H9 (cell line): Measurements from ENCODE around the gene DAPK1. TPM values are rescaled to one million over a fixed set of nuclear protein-coding genes. Genes with fewer than 3 reads are reported as not detected.

Experiments
- DNase-seq: peaks from one replicate; pipeline ENCODE4 v3.0.0-alpha.2; 2017
- H2AFZ ChIP-seq: one replicate; pipeline ENCODE4 v1.6.1; 2013; ENCODE audit warnings: mild to moderate bottlenecking, low read length, control low read depth, moderate library complexity
- H2AK5ac ChIP-seq: 2 replicates; pipeline ENCODE4 v1.6.1; 2013; ENCODE audit warnings: low read length, control low read depth, mixed read lengths; ENCODE audit not compliant: insufficient read length
- H2BK120ac ChIP-seq: one replicate; pipeline ENCODE4 v1.6.1; 2013; ENCODE audit warnings: low read depth, mild to moderate bottlenecking, low read length, control low read depth, inconsistent platforms; ENCODE audit not compliant: poor library complexity, severe bottlenecking
- H2BK12ac ChIP-seq: 2 replicates; pipeline ENCODE4 v1.6.1; 2013; ENCODE audit warnings: low read length, control low read depth, mixed read lengths, low read depth; ENCODE audit not compliant: insufficient read length
- H2BK15ac ChIP-seq: 2 replicates; pipeline ENCODE4 v1.6.1; 2013; ENCODE audit warnings: low read depth, low read length, control low read depth
- H2BK20ac ChIP-seq: one replicate; pipeline ENCODE4 v1.6.1; 2013; ENCODE audit warnings: low read depth, mild to moderate bottlenecking, low read length, control low read depth, inconsistent platforms; ENCODE audit not compliant: poor library complexity, severe bottlenecking
- H2BK5ac ChIP-seq: 2 replicates; pipeline ENCODE4 v1.6.1; 2013; ENCODE audit warnings: low read length, control low read depth, mixed read lengths; ENCODE audit not compliant: insufficient read length
- H3K14ac ChIP-seq: 2 replicates; pipeline ENCODE4 v1.6.1; 2013; ENCODE audit warnings: low read length, control low read depth; ENCODE audit not compliant: insufficient read depth
- H3K18ac ChIP-seq: 2 replicates; pipeline ENCODE4 v1.6.1; 2013; ENCODE audit warnings: low read depth, mild to moderate bottlenecking, mixed read lengths, low read length, control low read depth; ENCODE audit not compliant: insufficient read length
- H3K23ac ChIP-seq: 2 replicates; pipeline ENCODE4 v1.6.1; 2013; ENCODE audit warnings: low read length, control low read depth, mixed read lengths, low read depth; ENCODE audit not compliant: insufficient read length
- H3K23me2 ChIP-seq: 2 replicates; pipeline ENCODE4 v1.6.1; 2013; ENCODE audit warnings: low read depth, mild to moderate bottlenecking, mixed read lengths, low read length, control low read depth; ENCODE audit not compliant: insufficient read length, poor library complexity, severe bottlenecking
- H3K27ac ChIP-seq: 2 replicates; pipeline ENCODE4 v1.5.1; 2013; ENCODE audit warnings: low read length, control low read depth, mixed read lengths, low read depth; ENCODE audit not compliant: insufficient read length
- H3K27me3 ChIP-seq: 2 replicates; pipeline ENCODE4 v1.6.1; 2013; ENCODE audit warnings: low read length, control low read depth, inconsistent platforms; ENCODE audit not compliant: insufficient read depth
- H3K4ac ChIP-seq: 2 replicates; pipeline ENCODE4 v1.6.1; 2013; ENCODE audit warnings: low read depth, mild to moderate bottlenecking, control low read depth, inconsistent platforms, low read length, moderate library complexity
- H3K4me1 ChIP-seq: 2 replicates; pipeline ENCODE4 v1.6.1; 2013; ENCODE audit warnings: low read length, control low read depth, inconsistent platforms; ENCODE audit not compliant: insufficient read depth
- H3K4me2 ChIP-seq: 2 replicates; pipeline ENCODE4 v1.6.1; 2013; ENCODE audit warnings: low read length, control low read depth, mixed read lengths; ENCODE audit not compliant: insufficient read length, insufficient read depth
- H3K56ac ChIP-seq: 2 replicates; pipeline ENCODE4 v1.6.1; 2013; ENCODE audit warnings: low read depth, mild to moderate bottlenecking, mixed read lengths, low read length, control low read depth; ENCODE audit not compliant: insufficient read length
- H3K79me1 ChIP-seq: 2 replicates; pipeline ENCODE4 v1.6.1; 2013; ENCODE audit warnings: low read depth, mild to moderate bottlenecking, moderate library complexity, low read length, control low read depth, inconsistent platforms; ENCODE audit not compliant: insufficient read depth, poor library complexity, severe bottlenecking
- H3K79me2 ChIP-seq: 2 replicates; pipeline ENCODE4 v1.6.1; 2013; ENCODE audit warnings: low read length, control low read depth, inconsistent platforms; ENCODE audit not compliant: insufficient read depth
- H3K9ac ChIP-seq: 2 replicates; pipeline ENCODE4 v1.6.1; 2013; ENCODE audit warnings: low read length, control low read depth, mixed read lengths; ENCODE audit not compliant: insufficient read length; ENCODE audit errors: extremely low read depth
- H3K9me3 ChIP-seq: one replicate; pipeline ENCODE4 v1.6.1; 2013; ENCODE audit warnings: low read depth, low read length, inconsistent platforms; ENCODE audit not compliant: control insufficient read depth
- H3T11ph ChIP-seq: one replicate; pipeline ENCODE4 v1.6.1; 2013; ENCODE audit warnings: mild to moderate bottlenecking, low read length, control low read depth, inconsistent platforms
- H4K20me1 ChIP-seq: one replicate; pipeline ENCODE4 v1.6.1; 2013; ENCODE audit not compliant: control insufficient read depth, insufficient read length, insufficient read depth
- H4K5ac ChIP-seq: 2 replicates; pipeline ENCODE4 v1.6.1; 2013; ENCODE audit warnings: low read depth, mild to moderate bottlenecking, mixed read lengths, low read length, control low read depth; ENCODE audit not compliant: insufficient read length
- H4K8ac ChIP-seq: replicated peaks from 2 replicates; pipeline ENCODE4 v1.6.1; 2013; ENCODE audit warnings: low read length, control low read depth, mixed read lengths, low read depth; ENCODE audit not compliant: insufficient read length
- H4K91ac ChIP-seq: 2 replicates; pipeline ENCODE4 v1.6.1; 2013; ENCODE audit warnings: low read depth, mild to moderate bottlenecking, moderate library complexity, mixed read lengths, low read length, control low read depth; ENCODE audit not compliant: insufficient read length
- H3K27ac Mint-ChIP-seq, 3 experiments: 2 replicates in 2 of 3; 3 replicates in 1 of 3; pipeline ENCODE4 v1.8.0; 2020 to 2021; ENCODE audit warnings: mixed read lengths in 3 of 3, mild to moderate bottlenecking in 1 of 3, moderate library complexity in 1 of 3
- H3K27me3 Mint-ChIP-seq: 2 replicates; pipeline ENCODE4 v1.8.0; 2021; ENCODE audit warnings: low read depth, mild to moderate bottlenecking, moderate library complexity, mixed read lengths
- H3K36me3 Mint-ChIP-seq, 3 experiments: 2 replicates in 2 of 3; 3 replicates in 1 of 3; pipeline ENCODE4 v1.8.0; 2020 to 2021; ENCODE audit warnings: low read depth in 3 of 3, mixed read lengths in 3 of 3; ENCODE audit not compliant: insufficient read depth in 1 of 3
- H3K4me1 Mint-ChIP-seq, 2 experiments: 2 replicates each; pipeline ENCODE4 v1.8.0; 2020; ENCODE audit warnings: mixed read lengths in 2 of 2
- H3K4me3 Mint-ChIP-seq, 2 experiments: 2 replicates in 1 of 2; 3 replicates in 1 of 2; pipeline ENCODE4 v1.8.0; 2020 to 2021; ENCODE audit warnings: mild to moderate bottlenecking in 2 of 2, mixed read lengths in 2 of 2, moderate library complexity in 1 of 2
- H3K9me3 Mint-ChIP-seq, 2 experiments: 2 replicates in 1 of 2; 3 replicates in 1 of 2; pipeline ENCODE4 v1.8.0; 2020; ENCODE audit warnings: mild to moderate bottlenecking in 2 of 2, mixed read lengths in 2 of 2, moderate library complexity in 1 of 2
- CTCF ChIP-seq: fragments of 200-600 bp; sonication (generic); conservative IDR thresholded peaks from 3 replicates; pipeline ENCODE4 v1.8.0; 2021; ENCODE audit warnings: antibody characterized with exemption, mild to moderate bottlenecking
- WGBS: extraction: QIAGEN DNeasy Blood & Tissue Kit; methylation state at CpG from one replicate; pipeline ENCODE4 v1.1.7; 2013; ENCODE audit warnings: missing lambda C conversion rate, low lambda C conversion rate, mixed read lengths; ENCODE audit not compliant: insufficient read length; ENCODE audit errors: extremely low coverage; 5-methylcytosine and 5-hydroxymethylcytosine counted together
- total RNA-seq: library from RNA; stranded (reverse); gene quantifications from 2 replicates; pipeline ENCODE4 v1.2.1, GENCODE V29; 2021

DAPK1 gene
- total RNA-seq, 1 experiment from 2014 or later, result 79.4 TPM

- H3K23ac ChIP-seq, result no peak overlapping the region
- H2AFZ ChIP-seq, result no peak overlapping the region
- no peak overlapping the region for H4K8ac ChIP-seq
- H4K91ac ChIP-seq, result no peak overlapping the region
- Mint-ChIP-seq H3K27me3 (no peaks in the 10 kb centered on the region), H3K4me3 (no peak overlapping the region), H3K36me3 (peaks cover 12 to 25% (median 20%) of the 10 kb centered on the region in 3 experiments; a peak in 6 of 7 replicates), H3K4me1 (peaks cover 61 to 65% of the 10 kb centered on the region in 2 experiments), H3K27ac (peak overlapping the region in 2 of 3 experiments; percentile 33 to 80; a peak in 4 of 7 replicates), H3K9me3 (no peaks in the 10 kb centered on the region; a peak in 1 of 5 replicates)
- H4K5ac ChIP-seq, result no peak overlapping the region
- H2BK120ac ChIP-seq, result no peak overlapping the region
- H3K4me2 ChIP-seq, result no peak overlapping the region
- no peak overlapping the region for H2BK20ac ChIP-seq
- H3K9ac ChIP-seq, result no peak overlapping the region
- no peak for DNase-seq
- no peak overlapping the region for H3K56ac ChIP-seq
- no peak overlapping the region for H2AK5ac ChIP-seq
- WGBS, result no CpG with 5 or more reads among the region's 12 CpGs
- H3K18ac ChIP-seq, result no peak overlapping the region
- H2BK12ac ChIP-seq, result no peak overlapping the region
- no peak for TF ChIP-seq CTCF
- H3K79me1 ChIP-seq, result peaks cover 3% of the 10 kb centered on the region
- H3T11ph ChIP-seq, result no peak overlapping the region
- H3K4me1 ChIP-seq, result peaks cover 24% of the 10 kb centered on the region; the same call in 1 of the 2 replicates
- H4K20me1 ChIP-seq, result no peaks in the 10 kb centered on the region
- H3K27ac ChIP-seq, result no peak overlapping the region
- no peak overlapping the region for H2BK5ac ChIP-seq
- no peak overlapping the region for H3K14ac ChIP-seq
- no peaks in the 10 kb centered on the region for H3K27me3 ChIP-seq
- no peak overlapping the region for H2BK15ac ChIP-seq
- no peak overlapping the region for H3K4ac ChIP-seq
- H3K23me2 ChIP-seq, result no peaks in the 10 kb centered on the region
- peaks cover 5% of the 10 kb centered on the region; the same call in 1 of the 2 replicates for H3K79me2 ChIP-seq
- H3K9me3 ChIP-seq, result no peaks in the 10 kb centered on the region
These were observed 21.2 kb downstream of the DAPK1 start for GRCh38 chr9:87518702-87519335.
